WERI-Rb-1 (cell line): ENCODE results near the gene GPX2.

ENCODE experiments used
- DNase-seq: peaks from one replicate; pipeline ENCODE4 v3.0.0-alpha.2; 2020
- H3K27ac ChIP-seq: fragments of 250-450 bp; sonication (Bioruptor Pico); 2 replicates; pipeline ENCODE4 v1.5.1; 2020; ENCODE audit warnings: mild to moderate bottlenecking, moderate library complexity
- H3K27me3 ChIP-seq: fragments of 250-450 bp; sonication (Bioruptor Pico); 2 replicates; pipeline ENCODE4 v1.5.1; 2021; ENCODE audit warnings: mild to moderate bottlenecking, low read depth, moderate library complexity; ENCODE audit not compliant: insufficient read depth, severe bottlenecking
- H3K36me3 ChIP-seq: fragments of 250-450 bp; sonication (Bioruptor Pico); 2 replicates; pipeline ENCODE4 v1.5.1; 2020; ENCODE audit warnings: mild to moderate bottlenecking, moderate library complexity
- H3K4me3 ChIP-seq: 2 replicates; pipeline ENCODE4 v1.5.1; 2011; ENCODE audit warnings: low read depth, mild to moderate bottlenecking, control low read depth, low read length
- H3K9me3 ChIP-seq: fragments of 250-450 bp; sonication (Bioruptor Pico); 2 replicates; pipeline ENCODE4 v1.5.1; 2021; ENCODE audit warnings: mild to moderate bottlenecking, moderate library complexity; ENCODE audit not compliant: severe bottlenecking
- CTCF ChIP-seq: IDR thresholded peaks from 2 replicates; pipeline ENCODE4 v1.5.1; 2011; ENCODE audit warnings: low read depth, mild to moderate bottlenecking, control low read depth, inconsistent platforms, low read length

The GPX2 gene

GRCh38 chr14:64937171-64937820, 5.2 kb downstream of the GPX2 start:
- TF ChIP-seq CTCF = no peak
- Histone ChIP-seq H3K4me3 (no peak overlapping the region), H3K27ac (no peak overlapping the region), H3K9me3 (no peaks in the 10 kb centered on the region), H3K36me3 (peaks cover 2% of the 10 kb centered on the region), H3K27me3 (no peaks in the 10 kb centered on the region)
- no peak for DNase-seq

GRCh38 chr14:64935508-64935907, 7.0 kb downstream of the GPX2 start:
- H3K9me3 ChIP-seq = no peaks in the 10 kb centered on the region
- TF ChIP-seq CTCF = no peak
- no peak for DNase-seq
- no peak overlapping the region for H3K27ac ChIP-seq
- H3K4me3 ChIP-seq = no peak overlapping the region
- H3K27me3 ChIP-seq = no peaks in the 10 kb centered on the region
- H3K36me3 ChIP-seq = peaks cover 14% of the 10 kb centered on the region

GRCh38 chr14:64934338-64934929, 8.1 kb downstream of the GPX2 start:
- DNase-seq = no peak
- TF ChIP-seq CTCF = no peak
- H3K9me3 ChIP-seq = no peaks in the 10 kb centered on the region
- H3K27ac ChIP-seq = no peak overlapping the region
- H3K36me3 ChIP-seq = peaks cover 15% of the 10 kb centered on the region
- no peaks in the 10 kb centered on the region for H3K27me3 ChIP-seq
- H3K4me3 ChIP-seq = no peak overlapping the region

- no peak for TF ChIP-seq CTCF
- no peak for DNase-seq
These were observed 10.3 kb downstream of the GPX2 start for GRCh38 chr14:64932231-64932630.

GRCh38 chr14:64931123-64931522, 11.4 kb downstream of the GPX2 start:
- no peaks in the 10 kb centered on the region for H3K9me3 ChIP-seq
- no peak overlapping the region for H3K27ac ChIP-seq
- DNase-seq = no peak
- no peak overlapping the region for H3K4me3 ChIP-seq
- TF ChIP-seq CTCF = no peak
- H3K36me3 ChIP-seq = peaks cover 32% of the 10 kb centered on the region
- H3K27me3 ChIP-seq = no peaks in the 10 kb centered on the region

More at GRCh38 chr14:64932231-64932630, 10.3 kb downstream of the GPX2 start:
- no peak overlapping the region for H3K4me3 ChIP-seq
- H3K27ac ChIP-seq = no peak overlapping the region
- no peaks in the 10 kb centered on the region for H3K9me3 ChIP-seq
- no peaks in the 10 kb centered on the region for H3K27me3 ChIP-seq
- H3K36me3 ChIP-seq = peaks cover 23% of the 10 kb centered on the region
